Measurements from ENCODE around the gene NEO1.

Gene NEO1

GRCh38 chr15:73075160-73075859, 23.0 kb downstream of the NEO1 start:
- no peak for DNase-seq (ENCODE audit: low read depth in 2 of 2)

GRCh38 chr15:73078291-73078690, 26.0 kb downstream of the NEO1 start:
- no peak for DNase-seq (ENCODE audit: low read depth in 2 of 2)

DNA sequence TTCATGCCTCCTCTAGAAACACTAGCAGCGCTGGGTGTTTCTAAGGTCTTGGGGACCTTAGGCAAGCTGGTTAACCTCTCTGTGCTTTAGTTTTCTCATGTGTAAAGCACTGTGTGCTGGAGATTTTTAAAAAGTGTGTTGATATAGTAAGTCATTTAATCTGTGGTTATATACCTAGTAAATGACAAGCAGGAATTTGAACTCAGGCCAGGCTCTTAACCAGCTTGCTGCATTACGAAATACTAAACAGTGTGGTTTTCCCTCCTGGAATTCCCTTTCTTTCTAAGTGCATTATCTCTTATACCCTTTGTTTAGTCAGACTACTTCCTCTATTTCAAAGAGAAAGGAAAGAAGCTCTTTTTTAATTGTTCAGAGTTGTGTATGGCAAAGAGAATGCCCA, 26.5 kb downstream of the NEO1 start:
- no peak for DNase-seq (ENCODE audit: low read depth in 2 of 2)

- DNase-seq (ENCODE audit: low read depth in 2 of 2) = no peak
These were observed 27.3 kb downstream of the NEO1 start for GRCh38 chr15:73079565-73079964.

DNA sequence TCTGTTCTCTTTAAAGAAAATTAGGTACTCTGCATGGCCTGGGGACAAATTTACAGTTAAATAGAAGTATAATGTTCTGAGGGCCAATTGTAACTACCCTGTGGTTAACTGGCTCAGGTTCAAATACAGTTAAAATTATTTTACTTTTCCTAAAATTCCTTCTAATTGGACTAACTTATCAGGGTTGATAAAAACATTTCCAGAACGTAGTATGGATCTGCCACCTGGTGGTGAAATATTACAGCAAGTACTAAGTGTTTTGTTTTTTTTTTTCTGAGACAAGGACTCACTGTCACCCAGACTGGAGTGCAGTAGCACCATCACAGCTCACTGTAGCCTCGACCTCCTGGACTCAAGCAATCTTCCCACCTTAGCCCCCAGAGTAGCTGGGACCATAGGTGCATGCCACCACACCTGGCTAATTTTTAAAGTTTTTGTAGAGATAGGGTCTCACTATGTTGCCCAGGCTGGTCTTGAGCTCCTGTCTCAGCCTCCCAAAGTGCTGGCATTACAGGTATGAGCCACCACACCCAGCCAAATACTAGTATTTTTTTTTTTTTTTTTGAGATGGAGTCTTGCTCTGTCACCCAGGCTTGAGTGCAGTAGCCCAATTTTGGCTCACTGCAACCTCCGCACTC, 29.2 kb downstream of the NEO1 start:
- DNase-seq (ENCODE audit: low read depth in 2 of 2) = no peak

- no peak for DNase-seq (ENCODE audit: low read depth in 2 of 2)
These were observed 30.5 kb downstream of the NEO1 start for GRCh38 chr15:73082812-73083211.

- no peak for DNase-seq (ENCODE audit: low read depth in 2 of 2)
These were observed 34.8 kb downstream of the NEO1 start for GRCh38 chr15:73087098-73087497.

DNA sequence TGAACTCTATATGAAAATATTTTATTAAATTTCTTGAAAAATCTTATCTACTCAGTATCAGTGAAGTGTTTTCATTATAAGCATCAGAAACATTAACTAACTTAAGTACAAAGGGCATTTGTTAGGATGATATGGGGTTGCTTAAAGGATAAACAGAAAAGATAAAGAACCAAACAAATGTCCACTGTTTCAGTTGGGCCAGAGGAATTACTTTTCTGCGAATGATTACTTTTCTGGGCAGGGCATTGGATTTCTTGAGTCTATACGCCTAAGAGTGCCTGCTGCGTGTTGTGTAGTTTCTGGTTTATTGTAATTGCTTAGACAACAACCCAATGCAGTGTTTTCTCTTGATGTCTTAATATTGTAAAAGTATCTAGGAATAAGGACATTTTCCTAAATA, 52.8 kb downstream of the NEO1 start:
- DNase-seq (ENCODE audit: low read depth in 2 of 2) = no peak

DNA sequence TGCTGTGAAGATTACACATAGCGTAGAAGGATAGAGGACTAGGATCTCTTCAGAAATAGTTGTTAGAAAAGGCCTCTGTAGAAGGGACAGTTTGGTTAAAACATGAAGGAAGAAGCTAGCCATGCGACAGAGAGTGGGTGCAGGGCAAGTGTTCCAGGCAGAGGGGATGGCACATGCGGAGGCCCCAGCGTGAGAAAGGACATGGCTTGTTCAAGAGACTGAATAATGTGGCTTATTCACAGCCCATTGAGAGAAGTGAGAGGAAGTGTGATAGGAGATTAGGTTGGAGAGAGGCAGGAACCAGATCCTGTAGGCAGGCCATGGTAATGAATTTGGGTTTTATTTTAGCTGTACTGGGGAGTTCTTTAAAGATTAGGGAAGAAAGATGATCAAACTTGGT, 56.4 kb downstream of the NEO1 start:
- no peak for DNase-seq (ENCODE audit: low read depth in 2 of 2)

DNA sequence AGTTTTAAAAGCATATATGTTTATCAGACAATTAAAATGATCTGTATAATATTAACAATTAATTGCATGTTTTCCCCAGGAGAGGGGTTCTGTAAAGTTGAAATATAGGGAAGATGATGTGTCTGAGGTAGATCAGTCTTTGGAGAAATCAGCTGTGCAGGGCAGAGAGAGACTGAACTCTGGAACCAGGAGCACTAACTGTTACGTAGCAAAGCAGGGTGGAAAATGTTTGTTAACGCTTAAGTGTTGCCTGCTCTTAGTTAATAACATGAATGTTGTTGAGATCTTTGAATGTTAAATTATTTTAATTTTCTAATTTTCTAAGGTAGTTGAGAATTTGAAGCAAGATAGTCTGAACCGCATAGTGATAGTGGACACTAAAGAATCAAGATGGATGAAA, 57.5 kb downstream of the NEO1 start:
- DNase-seq (ENCODE audit: low read depth in 2 of 2) = no peak

GRCh38 chr15:73110201-73110600, 57.9 kb downstream of the NEO1 start:
- no peak for DNase-seq (ENCODE audit: low read depth in 2 of 2)

- no peak for DNase-seq (ENCODE audit: low read depth in 2 of 2)
These were observed 61.8 kb downstream of the NEO1 start for GRCh38 chr15:73114064-73114463.

- no peak for DNase-seq (ENCODE audit: low read depth in 2 of 2)
These were observed 63.9 kb downstream of the NEO1 start for GRCh38 chr15:73116164-73116563.

GRCh38 chr15:73118055-73118454, 65.8 kb downstream of the NEO1 start:
- no peak for DNase-seq (ENCODE audit: low read depth in 2 of 2)

- DNase-seq (ENCODE audit: low read depth in 2 of 2) = no peak
These were observed 67.2 kb downstream of the NEO1 start for GRCh38 chr15:73119478-73119877.

GRCh38 chr15:73120269-73120668, 68.0 kb downstream of the NEO1 start:
- no peak for DNase-seq (ENCODE audit: low read depth in 2 of 2)

DNA sequence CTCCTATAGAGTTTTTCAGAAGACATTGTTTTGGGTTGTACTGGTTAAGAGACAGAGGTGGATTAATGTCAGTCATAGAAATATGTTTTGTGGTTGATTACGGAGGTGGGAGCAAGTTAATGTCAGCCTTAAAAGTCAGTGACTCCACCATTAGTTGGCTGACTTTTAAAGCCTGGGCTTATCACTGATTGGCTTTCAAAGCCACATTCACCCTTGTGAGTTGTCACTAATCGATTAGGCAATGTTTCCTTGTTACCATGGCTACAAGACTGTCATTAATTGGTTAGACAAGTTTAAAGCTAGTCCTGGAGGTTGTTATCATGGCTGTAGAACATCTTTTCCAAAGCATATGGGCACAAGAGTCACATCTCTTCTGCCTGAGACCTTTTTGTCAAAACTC, 73.0 kb downstream of the NEO1 start:
- DNase-seq (ENCODE audit: low read depth in 2 of 2) = no peak

- DNase-seq (ENCODE audit: low read depth in 2 of 2) = no peak
These were observed 75.2 kb downstream of the NEO1 start for GRCh38 chr15:73127302-73127936.

DNA sequence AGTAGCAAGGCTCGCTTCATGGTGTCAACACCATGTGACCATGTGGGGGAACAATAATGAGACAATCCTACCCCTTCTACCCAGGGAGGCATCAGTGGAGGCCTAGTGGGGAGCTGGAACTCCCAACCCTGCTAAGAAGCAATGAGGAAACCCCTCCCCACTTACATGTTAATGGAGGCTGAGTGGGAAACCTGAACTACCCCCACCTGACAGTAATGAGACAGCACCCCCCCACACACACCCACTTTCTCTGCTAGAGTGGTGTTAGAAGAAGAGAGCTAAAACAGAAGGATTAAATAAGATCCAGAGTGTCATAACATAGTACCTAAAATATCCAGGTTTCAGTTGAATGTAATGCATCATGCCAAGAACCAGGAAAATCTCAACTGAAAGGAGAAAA, 78.6 kb downstream of the NEO1 start:
- no peak for DNase-seq (ENCODE audit: low read depth in 2 of 2)

DNA sequence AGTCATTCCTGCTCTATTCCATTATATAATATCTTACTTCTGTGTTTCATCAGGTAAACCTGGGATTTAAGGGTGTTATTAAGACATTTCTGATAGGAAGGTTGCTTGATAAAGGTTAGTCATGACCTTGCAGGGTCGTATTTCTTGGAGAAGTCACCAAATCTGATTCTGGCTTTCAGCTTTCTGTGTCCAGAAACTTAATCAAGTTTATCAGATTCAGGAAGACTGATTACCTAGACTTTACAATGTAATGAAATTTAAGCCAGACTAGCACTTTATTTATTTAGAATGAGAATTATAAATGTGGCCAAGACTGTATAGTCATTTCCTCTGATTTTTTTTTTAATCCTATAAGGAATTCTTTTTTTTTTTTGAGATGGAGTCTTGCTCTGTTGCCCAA, 81.9 kb downstream of the NEO1 start:
- no peak for DNase-seq (ENCODE audit: low read depth in 2 of 2)

- no peak for DNase-seq (ENCODE audit: low read depth in 2 of 2)
These were observed 86.9 kb downstream of the NEO1 start for GRCh38 chr15:73139041-73139743.

GRCh38 chr15:73139744-73140553, 87.7 kb downstream of the NEO1 start:
- DNase-seq (ENCODE audit: low read depth in 2 of 2) = no peak
